Vagina (tissue), 2 donors: ENCODE measurements around the gene ALG6. TPM values are rescaled to one million over a fixed set of nuclear protein-coding genes. Genes with fewer than 3 reads are reported as not detected.

ENCODE experiments used
- DNase-seq, 2 donors: peaks; one replicate each; pipeline ENCODE4 v3.0.0-alpha.2; 2017; ENCODE audit errors: extremely low spot score in 2 of 2
- H3K27ac ChIP-seq: fragments of 200-600 bp; sonication (generic); one replicate; pipeline ENCODE4 v1.5.1; 2019
- H3K27me3 ChIP-seq: fragments of 200-600 bp; sonication (generic); one replicate; pipeline ENCODE4 v1.5.1; 2019
- H3K36me3 ChIP-seq, 2 donors: fragments of 200-600 bp; sonication (generic); one replicate each; pipeline ENCODE4 v1.5.1; 2017 to 2019
- H3K4me1 ChIP-seq: fragments of 200-600 bp; sonication (generic); one replicate; pipeline ENCODE4 v1.5.1; 2019
- H3K4me3 ChIP-seq, 2 donors: fragments of 200-600 bp; sonication (generic); 1 replicate in 1 of 2; 2 replicates in 1 of 2; pipeline ENCODE4 v1.5.1; 2016 to 2019
- H3K9me3 ChIP-seq: fragments of 200-600 bp; sonication (generic); one replicate; pipeline ENCODE4 v1.5.1; 2019
- CTCF ChIP-seq, 3 experiments: fragments of 450-650 bp in 2 of 3; fragments of 200-600 bp in 1 of 3; sonication (generic) in 1 of 3; IDR thresholded peaks; one replicate each; pipeline ENCODE4 v1.5.1; 2017 to 2019; ENCODE audit warnings: antibody characterized with exemption in 3 of 3, mild to moderate bottlenecking in 2 of 3, moderate library complexity in 2 of 3
- POLR2A ChIP-seq, 2 donors: fragments of 450-650 bp; IDR thresholded peaks; one replicate each; pipeline ENCODE4 v1.6.1; 2017; ENCODE audit warnings: antibody characterized with exemption in 2 of 2, mild to moderate bottlenecking in 2 of 2, moderate library complexity in 2 of 2
- POLR2AphosphoS5 ChIP-seq, 2 donors: sonication (generic); formaldehyde crosslinking; IDR thresholded peaks; one replicate each; pipeline ENCODE4 v1.9.0; 2017; ENCODE audit warnings: antibody characterized with exemption in 2 of 2, mild to moderate bottlenecking in 2 of 2, low read depth in 1 of 2; ENCODE audit not compliant: insufficient read depth in 1 of 2
- intact Hi-C: fragments of 100-400 bp; cut with DNase I; formaldehyde crosslinking; loops from one replicate; pipeline ENCODE4 v1.15.1; 2023
- total RNA-seq: library from RNA; depleted of rRNA; stranded (reverse); fragments of >200 nt; gene quantifications from one replicate; pipeline ENCODE4 v1.2.3, GENCODE V29; 2016

The ALG6 gene
- total RNA-seq, 1 donor from 2014 or later: 13.0 TPM

GRCh38 chr1:63405021-63405420 lies 37.6 kb downstream of the ALG6 start:
- H3K4me1 ChIP-seq: no peaks in the 10 kb centered on the region
- intact Hi-C loops: no loop called here
- H3K4me3 ChIP-seq: no peak overlapping the region
- H3K9me3 ChIP-seq: no peaks in the 10 kb centered on the region
- no peaks in the 10 kb centered on the region for H3K27me3 ChIP-seq
- no peak for DNase-seq
- peak in 1 of 2 donors; percentile 59 for TF ChIP-seq POLR2AphosphoS5 (IDR thresholded peaks at IDR 0.05; ENCODE audit: insufficient read depth in 1 of 2, low read depth in 1 of 2)
- TF ChIP-seq CTCF (IDR thresholded peaks at IDR 0.05): no peak
- no peak overlapping the region for H3K27ac ChIP-seq
- no peaks in the 10 kb centered on the region for H3K36me3 ChIP-seq

- Histone ChIP-seq H3K9me3 (no peaks in the 10 kb centered on the region), H3K27me3 (no peaks in the 10 kb centered on the region), H3K36me3 (no peaks in the 10 kb centered on the region), H3K4me3 (no peak overlapping the region), H3K4me1 (no peaks in the 10 kb centered on the region), H3K27ac (no peak overlapping the region)
- intact Hi-C loops: no loop called here
- DNase-seq: no peak
- TF ChIP-seq POLR2A (IDR thresholded peaks at IDR 0.05): no peak
Measured at GRCh38 chr1:63405987-63406386, 38.6 kb downstream of the ALG6 start.

- Histone ChIP-seq H3K27ac (no peak overlapping the region), H3K36me3 (peaks cover 0 to 1% of the 10 kb centered on the region in 2 donors), H3K4me1 (no peaks in the 10 kb centered on the region), H3K9me3 (no peaks in the 10 kb centered on the region), H3K27me3 (no peaks in the 10 kb centered on the region), H3K4me3 (no peak overlapping the region)
- DNase-seq: no peak
- TF ChIP-seq POLR2A (IDR thresholded peaks at IDR 0.05): no peak
- no peak for TF ChIP-seq POLR2AphosphoS5 (IDR thresholded peaks at IDR 0.05; ENCODE audit: insufficient read depth in 1 of 2, low read depth in 1 of 2)
- intact Hi-C loops: no loop called here
Measured at GRCh38 chr1:63407002-63407401, 39.6 kb downstream of the ALG6 start.

- intact Hi-C loops: no loop called here
- H3K27ac ChIP-seq: no peak overlapping the region
- TF ChIP-seq CTCF (IDR thresholded peaks at IDR 0.05): no peak
- no peak for TF ChIP-seq POLR2A (IDR thresholded peaks at IDR 0.05)
- no peak for TF ChIP-seq POLR2AphosphoS5 (IDR thresholded peaks at IDR 0.05; ENCODE audit: insufficient read depth in 1 of 2, low read depth in 1 of 2)
Measured at GRCh38 chr1:63408331-63408730, 40.9 kb downstream of the ALG6 start.

GRCh38 chr1:63411066-63411465 lies 43.6 kb downstream of the ALG6 start:
- H3K9me3 ChIP-seq: no peaks in the 10 kb centered on the region
- TF ChIP-seq POLR2A (IDR thresholded peaks at IDR 0.05): no peak
- H3K4me3 ChIP-seq: no peak overlapping the region
- H3K27me3 ChIP-seq: no peaks in the 10 kb centered on the region
- H3K36me3 ChIP-seq: peaks cover 0 to 6% of the 10 kb centered on the region in 2 donors
- H3K27ac ChIP-seq: no peak overlapping the region
- H3K4me1 ChIP-seq: no peaks in the 10 kb centered on the region
- no peak for DNase-seq
- intact Hi-C loops: no loop called here

More at GRCh38 chr1:63408331-63408730, 40.9 kb downstream of the ALG6 start:
- Histone ChIP-seq H3K27me3 (no peaks in the 10 kb centered on the region), H3K36me3 (peaks cover 0 to 6% of the 10 kb centered on the region in 2 donors), H3K9me3 (no peaks in the 10 kb centered on the region), H3K4me1 (no peaks in the 10 kb centered on the region), H3K4me3 (no peak overlapping the region)
- no peak for DNase-seq

- no peak for TF ChIP-seq POLR2A (IDR thresholded peaks at IDR 0.05)
- TF ChIP-seq CTCF (IDR thresholded peaks at IDR 0.05): no peak
- no peak for TF ChIP-seq POLR2AphosphoS5 (IDR thresholded peaks at IDR 0.05; ENCODE audit: insufficient read depth in 1 of 2, low read depth in 1 of 2)
- intact Hi-C loops: no loop called here
- Histone ChIP-seq H3K9me3 (no peaks in the 10 kb centered on the region), H3K4me3 (no peak overlapping the region), H3K27me3 (no peaks in the 10 kb centered on the region), H3K27ac (no peak overlapping the region), H3K4me1 (no peaks in the 10 kb centered on the region), H3K36me3 (peaks cover 0 to 6% of the 10 kb centered on the region in 2 donors)
- no peak for DNase-seq
Measured at GRCh38 chr1:63413394-63413793, 46.0 kb downstream of the ALG6 start.
